GM21737 (cell line): ENCODE measurements around the gene SLC35G2.
"Not testable (repeated sequence)": the region's sequence is repeated elsewhere in the genome, so short reads cannot be mapped to it uniquely, and the experiment has no call there.

Source experiments
- ATAC-seq: cut with Tn5 transposase; IDR thresholded peaks from one replicate; pipeline ENCODE4 v1.9.1; 2021; ENCODE audit warnings: mild to moderate bottlenecking, moderate library complexity; ENCODE audit not compliant: unreplicated experiment

The SLC35G2 gene

GRCh38 chr3:136885357-136886213 is 66.7 kb downstream of the SLC35G2 start:
- no peak for ATAC-seq

GRCh38 chr3:136889947-136890346 is 71.0 kb downstream of the SLC35G2 start:
- ATAC-seq: no peak

GRCh38 chr3:136891934-136892855 is 73.3 kb downstream of the SLC35G2 start:
- ATAC-seq: no peak

GRCh38 chr3:136893848-136894443 is 75.0 kb downstream of the SLC35G2 start:
- ATAC-seq: no peak

- ATAC-seq: not testable (repeated sequence)
Measured at GRCh38 chr3:136897171-136897570, 78.2 kb downstream of the SLC35G2 start.

- no peak for ATAC-seq
Measured at GRCh38 chr3:136898549-136898948, 79.6 kb downstream of the SLC35G2 start.

- no peak for ATAC-seq
Measured at GRCh38 chr3:136898954-136899353, 80.0 kb downstream of the SLC35G2 start.

GRCh38 chr3:136899622-136900158 is 80.8 kb downstream of the SLC35G2 start:
- ATAC-seq: no peak

- not testable (repeated sequence) for ATAC-seq
Measured at GRCh38 chr3:136900694-136901093, 81.8 kb downstream of the SLC35G2 start.

- no peak for ATAC-seq
Measured at GRCh38 chr3:136901391-136901790, 82.5 kb downstream of the SLC35G2 start.

GRCh38 chr3:136902530-136902929 is 83.6 kb downstream of the SLC35G2 start:
- not testable (repeated sequence) for ATAC-seq

GRCh38 chr3:136903899-136904298 is 85.0 kb downstream of the SLC35G2 start:
- ATAC-seq: no peak

- no peak for ATAC-seq
Measured at GRCh38 chr3:136904746-136905145, 85.8 kb downstream of the SLC35G2 start.
